ENCODE data around the gene APELA.
"Not testable (repeated sequence)": the region's sequence is repeated elsewhere in the genome, so short reads cannot be mapped to it uniquely, and the experiment has no call there.

- TF ChIP-seq, protein P1, sequence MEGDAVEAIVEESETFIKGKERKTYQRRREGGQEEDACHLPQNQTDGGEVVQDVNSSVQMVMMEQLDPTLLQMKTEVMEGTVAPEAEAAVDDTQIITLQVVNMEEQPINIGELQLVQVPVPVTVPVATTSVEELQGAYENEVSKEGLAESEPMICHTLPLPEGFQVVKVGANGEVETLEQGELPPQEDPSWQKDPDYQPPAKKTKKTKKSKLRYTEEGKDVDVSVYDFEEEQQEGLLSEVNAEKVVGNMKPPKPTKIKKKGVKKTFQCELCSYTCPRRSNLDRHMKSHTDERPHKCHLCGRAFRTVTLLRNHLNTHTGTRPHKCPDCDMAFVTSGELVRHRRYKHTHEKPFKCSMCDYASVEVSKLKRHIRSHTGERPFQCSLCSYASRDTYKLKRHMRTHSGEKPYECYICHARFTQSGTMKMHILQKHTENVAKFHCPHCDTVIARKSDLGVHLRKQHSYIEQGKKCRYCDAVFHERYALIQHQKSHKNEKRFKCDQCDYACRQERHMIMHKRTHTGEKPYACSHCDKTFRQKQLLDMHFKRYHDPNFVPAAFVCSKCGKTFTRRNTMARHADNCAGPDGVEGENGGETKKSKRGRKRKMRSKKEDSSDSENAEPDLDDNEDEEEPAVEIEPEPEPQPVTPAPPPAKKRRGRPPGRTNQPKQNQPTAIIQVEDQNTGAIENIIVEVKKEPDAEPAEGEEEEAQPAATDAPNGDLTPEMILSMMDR (IDR thresholded peaks at IDR 0.05) = not testable (repeated sequence)
- not testable (repeated sequence) for TF ChIP-seq POLR2A (IDR thresholded peaks at IDR 0.05)
Observed at GRCh38 chr4:164935865-164936606, 59.1 kb downstream of the APELA start.
